ENCODE results near the gene C1orf56.

DNA sequence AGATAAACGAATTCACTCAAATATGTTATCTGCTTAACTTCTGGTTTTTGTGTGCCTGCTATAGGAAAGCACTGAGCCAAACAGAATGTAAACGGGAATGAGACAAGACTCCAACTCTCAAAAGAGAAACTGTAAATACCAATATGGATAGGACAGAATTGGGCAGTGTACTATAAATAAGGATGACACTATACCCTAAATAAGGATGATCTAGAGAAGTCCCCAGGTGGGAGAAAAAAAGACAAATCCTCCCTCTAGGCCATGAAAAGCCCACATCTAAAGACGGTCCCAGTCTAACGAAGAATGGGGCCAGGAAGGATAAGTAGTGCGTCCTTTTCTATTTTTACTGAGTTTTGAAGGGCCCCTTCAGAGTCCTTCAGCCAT is 21.5 kb downstream of the C1orf56 start:
- TF ChIP-seq YY1 (IDR thresholded peaks at IDR 0.05; ENCODE audit: insufficient read depth, insufficient read length) = no peak
- no peak for TF ChIP-seq ZNF274 (IDR thresholded peaks at IDR 0.05; ENCODE audit: low read depth, low read length)
